ENCODE data around the gene RASGRP2. TPM values are rescaled to one million over a fixed set of nuclear protein-coding genes. Genes with fewer than 3 reads are reported as not detected.

Gene RASGRP2
- total RNA-seq, 4 donors from 2014 or later, result 3.2 to 72.8 (median 23.3) TPM

DNA sequence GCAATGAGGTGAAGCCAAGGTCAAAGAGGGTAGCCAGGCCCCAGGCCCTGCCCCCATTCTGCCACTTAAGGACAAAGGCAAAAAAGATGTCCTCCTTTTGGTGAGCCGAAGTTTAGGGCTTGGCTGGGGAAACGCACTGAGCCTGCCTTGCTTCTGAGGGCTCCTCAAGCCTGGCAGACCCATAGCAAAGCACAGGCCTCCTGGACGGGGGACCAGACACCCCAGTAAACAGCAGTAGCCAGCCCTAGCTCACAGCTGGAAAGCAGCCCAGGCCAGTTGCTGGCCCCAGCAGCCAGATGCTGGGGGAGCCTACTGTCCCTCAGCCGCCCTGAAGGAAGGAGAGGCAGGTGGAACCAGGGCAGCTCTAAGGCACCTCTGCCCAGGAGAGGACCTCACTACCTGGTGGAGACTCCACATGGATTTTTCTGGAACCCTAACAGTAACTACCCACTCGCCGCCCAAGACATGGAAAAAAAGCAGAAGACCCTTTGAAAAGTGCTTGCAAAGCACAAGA is 19.6 kb upstream of the RASGRP2 start:
- Histone ChIP-seq H3K4me1 (peaks cover 9 to 16% of the 10 kb centered on the region in 2 donors), H3K9me3 (no peaks in the 10 kb centered on the region), H3K27me3 (no peaks in the 10 kb centered on the region), H3K27ac (peak overlapping the region; percentile 33 to 55), H3K36me3 (no peaks in the 10 kb centered on the region), H3K4me3 (no peak overlapping the region)
- intact Hi-C loops (cut with DNase I; ENCODE audit: low total_unique reads), result no loop called here
- DNase-seq, result peak in 1 of 2 donors; percentile 20
- TF ChIP-seq, protein P1, sequence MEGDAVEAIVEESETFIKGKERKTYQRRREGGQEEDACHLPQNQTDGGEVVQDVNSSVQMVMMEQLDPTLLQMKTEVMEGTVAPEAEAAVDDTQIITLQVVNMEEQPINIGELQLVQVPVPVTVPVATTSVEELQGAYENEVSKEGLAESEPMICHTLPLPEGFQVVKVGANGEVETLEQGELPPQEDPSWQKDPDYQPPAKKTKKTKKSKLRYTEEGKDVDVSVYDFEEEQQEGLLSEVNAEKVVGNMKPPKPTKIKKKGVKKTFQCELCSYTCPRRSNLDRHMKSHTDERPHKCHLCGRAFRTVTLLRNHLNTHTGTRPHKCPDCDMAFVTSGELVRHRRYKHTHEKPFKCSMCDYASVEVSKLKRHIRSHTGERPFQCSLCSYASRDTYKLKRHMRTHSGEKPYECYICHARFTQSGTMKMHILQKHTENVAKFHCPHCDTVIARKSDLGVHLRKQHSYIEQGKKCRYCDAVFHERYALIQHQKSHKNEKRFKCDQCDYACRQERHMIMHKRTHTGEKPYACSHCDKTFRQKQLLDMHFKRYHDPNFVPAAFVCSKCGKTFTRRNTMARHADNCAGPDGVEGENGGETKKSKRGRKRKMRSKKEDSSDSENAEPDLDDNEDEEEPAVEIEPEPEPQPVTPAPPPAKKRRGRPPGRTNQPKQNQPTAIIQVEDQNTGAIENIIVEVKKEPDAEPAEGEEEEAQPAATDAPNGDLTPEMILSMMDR (IDR thresholded peaks at IDR 0.05), result no peak
- no peak for TF ChIP-seq POLR2A (IDR thresholded peaks at IDR 0.05)

DNA sequence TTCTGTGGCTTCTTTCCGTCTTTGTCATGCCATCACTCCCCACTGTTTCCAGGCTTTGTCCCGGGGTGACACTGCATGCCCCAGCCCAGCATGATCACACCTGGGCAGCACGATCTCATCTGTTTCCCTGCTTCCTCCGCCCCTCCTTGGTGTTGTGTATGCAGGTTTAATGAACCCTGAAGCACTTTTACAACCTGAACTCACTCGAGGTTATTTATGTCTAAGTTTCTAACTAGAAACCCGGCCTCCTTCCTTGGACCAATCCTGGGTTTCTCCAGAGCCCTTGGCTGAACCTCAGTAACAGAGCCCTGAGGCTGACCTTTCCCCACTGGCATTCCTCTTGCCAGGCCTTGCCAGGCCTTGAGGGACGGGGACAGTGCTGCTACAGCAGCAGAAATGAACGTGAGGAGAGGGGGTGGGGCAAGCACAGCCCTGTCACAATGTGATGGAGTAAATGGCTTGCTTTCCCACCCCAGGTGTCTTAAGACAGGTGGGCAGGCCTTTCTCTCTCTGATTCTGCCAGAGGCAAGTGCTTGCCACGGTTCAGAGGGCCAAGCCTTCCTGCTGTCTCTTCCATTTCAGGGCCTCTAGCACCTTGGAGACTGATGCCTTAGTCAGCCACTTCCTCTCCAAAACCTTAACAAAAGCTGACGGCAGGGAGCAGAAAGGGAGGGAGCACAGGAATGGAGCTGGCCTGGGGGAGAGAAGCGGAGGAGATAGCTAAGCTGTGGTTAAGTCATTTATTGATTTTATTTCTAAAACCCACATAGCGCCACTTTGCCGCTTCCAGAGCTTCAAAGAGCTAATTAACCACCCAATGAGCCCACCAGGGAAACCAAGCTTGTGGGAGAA is 19.0 kb upstream of the RASGRP2 start:
- Histone ChIP-seq H3K27ac (peak overlapping the region; percentile 33 to 55), H3K4me1 (peaks cover 9 to 16% of the 10 kb centered on the region in 2 donors), H3K27me3 (no peaks in the 10 kb centered on the region), H3K9me3 (no peaks in the 10 kb centered on the region), H3K36me3 (no peaks in the 10 kb centered on the region), H3K4me3 (no peak overlapping the region)
- peak in 1 of 2 donors; percentile 19 for DNase-seq
- TF ChIP-seq POLR2A (IDR thresholded peaks at IDR 0.05), result no peak
- TF ChIP-seq, protein P1 (IDR thresholded peaks at IDR 0.05), result no peak
- intact Hi-C loops (cut with DNase I; ENCODE audit: low total_unique reads), result no loop called here

DNA sequence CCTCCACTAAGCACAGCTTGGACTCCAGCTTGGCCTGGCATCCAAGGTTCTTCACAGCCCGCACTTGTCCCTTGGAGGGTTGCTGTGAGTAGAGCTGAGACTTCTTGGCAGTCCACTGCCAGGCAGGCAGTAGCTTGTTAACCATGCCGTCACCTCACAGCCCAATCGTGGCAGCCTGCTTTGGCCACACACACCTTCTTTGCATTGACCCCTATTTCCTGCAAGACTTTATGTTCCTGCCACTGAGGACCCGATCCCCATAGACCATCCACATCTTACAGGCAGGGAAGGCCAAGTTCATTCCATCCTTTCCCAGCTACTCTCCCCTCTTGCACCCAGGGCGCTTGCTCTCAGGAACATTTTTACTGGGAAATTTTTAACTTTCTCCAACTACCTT is 18.3 kb upstream of the RASGRP2 start:
- Histone ChIP-seq H3K9me3 (no peaks in the 10 kb centered on the region), H3K27me3 (no peaks in the 10 kb centered on the region), H3K4me3 (no peak overlapping the region), H3K4me1 (peaks cover 9 to 16% of the 10 kb centered on the region in 2 donors), H3K27ac (peak overlapping the region in 1 of 2 donors; percentile 55), H3K36me3 (no peaks in the 10 kb centered on the region)
- DNase-seq, result no peak
- intact Hi-C loops (cut with DNase I; ENCODE audit: low total_unique reads), result no loop called here
- no peak for TF ChIP-seq POLR2A (IDR thresholded peaks at IDR 0.05)
- TF ChIP-seq, protein P1 (IDR thresholded peaks at IDR 0.05), result no peak

DNA sequence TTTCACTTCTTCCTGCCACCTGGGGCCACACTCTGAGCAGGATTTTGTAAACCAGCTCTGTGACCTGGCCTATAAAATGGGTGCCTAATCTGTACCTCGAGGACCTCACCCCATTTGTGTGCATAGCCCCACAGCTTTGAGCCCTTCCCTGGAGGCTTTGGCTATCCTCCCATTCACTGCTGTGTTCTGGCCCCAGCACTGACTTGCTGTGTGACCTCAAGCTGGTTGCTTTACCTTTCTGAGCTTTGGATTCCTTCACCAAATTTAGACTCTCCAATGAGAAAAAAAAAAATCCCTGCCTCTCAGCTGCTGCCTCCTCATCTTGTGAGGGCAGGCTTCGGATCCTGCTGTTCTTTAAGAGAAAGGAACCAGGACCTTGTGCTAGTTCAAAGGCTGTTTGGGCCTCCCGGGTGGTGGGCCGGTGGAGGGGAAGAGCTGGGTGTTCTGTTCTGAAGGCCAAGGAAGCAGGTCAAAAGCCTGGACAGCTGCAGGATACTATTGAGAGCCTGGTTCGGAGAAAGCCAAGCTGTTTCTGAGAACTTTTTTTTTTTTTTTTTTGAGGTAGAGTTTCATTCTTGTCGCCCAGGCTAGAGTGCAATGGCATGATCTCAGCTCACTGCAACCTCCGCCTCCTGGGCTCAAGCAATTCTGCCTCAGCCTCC is 16.9 kb upstream of the RASGRP2 start:
- TF ChIP-seq, protein P1 (IDR thresholded peaks at IDR 0.05), result no peak
- no peak for TF ChIP-seq POLR2A (IDR thresholded peaks at IDR 0.05)

More for the DNA sequence above, 16.9 kb upstream of the RASGRP2 start:
- no peaks in the 10 kb centered on the region for H3K9me3 ChIP-seq
- H3K4me1 ChIP-seq, result peaks cover 9 to 16% of the 10 kb centered on the region in 2 donors
- H3K36me3 ChIP-seq, result no peaks in the 10 kb centered on the region
- peak overlapping the region; percentile 77 for H3K27ac ChIP-seq
- DNase-seq, result no peak
- no peak overlapping the region for H3K4me3 ChIP-seq
- intact Hi-C loops (cut with DNase I; ENCODE audit: low total_unique reads), result no loop called here
- H3K27me3 ChIP-seq, result no peaks in the 10 kb centered on the region
